Neural crest cell (in vitro differentiated cells): ENCODE results near the gene NDUFA9. TPM values are rescaled to one million over a fixed set of nuclear protein-coding genes. Genes with fewer than 3 reads are reported as not detected.

Source experiments
- DNase-seq: peaks from one replicate; pipeline ENCODE4 v3.0.0; 2021; ENCODE audit warnings: low read depth, mixed read lengths, low spot score
- H3K27ac Mint-ChIP-seq: one replicate; pipeline ENCODE4 v1.8.0; 2021; ENCODE audit warnings: mild to moderate bottlenecking, mixed read lengths; ENCODE audit not compliant: unreplicated experiment
- H3K27me3 Mint-ChIP-seq: 2 replicates; pipeline ENCODE4 v1.8.0; 2021; ENCODE audit warnings: low read depth, mild to moderate bottlenecking, mixed read lengths
- H3K36me3 Mint-ChIP-seq: 2 replicates; pipeline ENCODE4 v1.8.0; 2021; ENCODE audit warnings: low read depth, mild to moderate bottlenecking, mixed read lengths
- H3K4me1 Mint-ChIP-seq: 2 replicates; pipeline ENCODE4 v1.8.0; 2021; ENCODE audit warnings: mixed read lengths
- H3K4me3 Mint-ChIP-seq: one replicate; pipeline ENCODE4 v1.8.0; 2021; ENCODE audit warnings: mild to moderate bottlenecking, mixed read lengths
- H3K9me3 Mint-ChIP-seq: 2 replicates; pipeline ENCODE4 v1.8.0; 2021; ENCODE audit warnings: mixed read lengths
- total RNA-seq: library from RNA; stranded (reverse); gene quantifications from 2 replicates; pipeline ENCODE4 v1.2.1, GENCODE V29; 2021
- TF ChIP-seq, protein P1 (sequence below): fragments of 200-600 bp; sonication (generic); conservative IDR thresholded peaks from 2 replicates; pipeline ENCODE4 v1.5.0; 2021; ENCODE audit warnings: antibody characterized with exemption, mild to moderate bottlenecking

NDUFA9 gene
- total RNA-seq, 1 donor from 2014 or later, result 71.6 TPM

DNA sequence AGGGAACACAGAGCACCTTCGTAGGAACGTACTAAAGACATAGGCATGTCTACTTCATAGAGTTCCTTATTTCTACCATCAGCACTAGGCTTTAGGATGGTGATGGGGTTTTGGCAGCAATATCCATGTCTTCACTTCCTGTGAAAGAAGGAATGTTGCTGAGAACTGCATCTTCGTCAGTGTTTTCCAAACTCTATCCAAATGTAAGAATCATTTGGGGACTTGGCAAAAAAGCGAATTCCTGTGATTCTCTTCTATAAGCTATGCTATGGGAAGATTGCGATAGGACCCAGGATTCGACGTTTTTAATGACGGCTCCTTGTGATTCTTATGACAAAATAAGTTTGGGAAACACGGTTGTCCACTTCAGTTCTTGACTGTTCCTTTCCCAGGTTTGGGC is 39.8 kb upstream of the NDUFA9 start:
- no peak for DNase-seq
- Mint-ChIP-seq H3K9me3 (no peaks in the 10 kb centered on the region), H3K27me3 (peaks cover 4% of the 10 kb centered on the region), H3K27ac (no peak overlapping the region), H3K36me3 (peaks cover 4% of the 10 kb centered on the region), H3K4me1 (peaks cover 25% of the 10 kb centered on the region), H3K4me3 (no peak overlapping the region)
- TF ChIP-seq, protein P1, sequence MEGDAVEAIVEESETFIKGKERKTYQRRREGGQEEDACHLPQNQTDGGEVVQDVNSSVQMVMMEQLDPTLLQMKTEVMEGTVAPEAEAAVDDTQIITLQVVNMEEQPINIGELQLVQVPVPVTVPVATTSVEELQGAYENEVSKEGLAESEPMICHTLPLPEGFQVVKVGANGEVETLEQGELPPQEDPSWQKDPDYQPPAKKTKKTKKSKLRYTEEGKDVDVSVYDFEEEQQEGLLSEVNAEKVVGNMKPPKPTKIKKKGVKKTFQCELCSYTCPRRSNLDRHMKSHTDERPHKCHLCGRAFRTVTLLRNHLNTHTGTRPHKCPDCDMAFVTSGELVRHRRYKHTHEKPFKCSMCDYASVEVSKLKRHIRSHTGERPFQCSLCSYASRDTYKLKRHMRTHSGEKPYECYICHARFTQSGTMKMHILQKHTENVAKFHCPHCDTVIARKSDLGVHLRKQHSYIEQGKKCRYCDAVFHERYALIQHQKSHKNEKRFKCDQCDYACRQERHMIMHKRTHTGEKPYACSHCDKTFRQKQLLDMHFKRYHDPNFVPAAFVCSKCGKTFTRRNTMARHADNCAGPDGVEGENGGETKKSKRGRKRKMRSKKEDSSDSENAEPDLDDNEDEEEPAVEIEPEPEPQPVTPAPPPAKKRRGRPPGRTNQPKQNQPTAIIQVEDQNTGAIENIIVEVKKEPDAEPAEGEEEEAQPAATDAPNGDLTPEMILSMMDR, result no peak

DNA sequence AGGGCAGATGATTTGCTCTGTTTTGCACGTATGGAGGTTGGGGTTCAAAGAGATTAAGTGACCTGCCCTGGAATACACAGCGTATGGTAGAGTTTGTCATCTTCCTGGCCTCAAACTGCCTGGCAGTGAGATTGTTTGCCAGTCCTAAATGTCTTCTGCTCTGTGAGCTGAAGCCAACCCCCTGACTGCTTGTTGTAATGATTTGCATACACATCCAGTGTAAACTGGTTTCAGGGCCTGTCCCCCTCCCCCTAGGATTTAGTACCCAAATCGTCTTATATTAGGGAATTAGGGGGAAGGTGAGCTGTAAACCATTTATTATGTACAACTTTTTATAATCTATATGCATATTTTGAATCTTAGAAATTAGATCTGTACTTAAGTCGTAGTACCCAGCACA is 38.4 kb upstream of the NDUFA9 start:
- Mint-ChIP-seq H3K27me3 (no peaks in the 10 kb centered on the region), H3K9me3 (no peaks in the 10 kb centered on the region), H3K4me1 (peaks cover 16% of the 10 kb centered on the region), H3K4me3 (no peak overlapping the region), H3K36me3 (peaks cover 4% of the 10 kb centered on the region), H3K27ac (no peak overlapping the region)
- TF ChIP-seq, protein P1, result no peak
- DNase-seq, result no peak

GRCh38 chr12:4615667-4616066 is 33.2 kb upstream of the NDUFA9 start:
- H3K9me3 Mint-ChIP-seq, result no peaks in the 10 kb centered on the region
- H3K36me3 Mint-ChIP-seq, result no peaks in the 10 kb centered on the region
- no peak overlapping the region for H3K27ac Mint-ChIP-seq
- no peak overlapping the region for H3K4me3 Mint-ChIP-seq
- no peak for DNase-seq
- H3K4me1 Mint-ChIP-seq, result no peaks in the 10 kb centered on the region
- TF ChIP-seq, protein P1, result no peak
- H3K27me3 Mint-ChIP-seq, result no peaks in the 10 kb centered on the region

DNA sequence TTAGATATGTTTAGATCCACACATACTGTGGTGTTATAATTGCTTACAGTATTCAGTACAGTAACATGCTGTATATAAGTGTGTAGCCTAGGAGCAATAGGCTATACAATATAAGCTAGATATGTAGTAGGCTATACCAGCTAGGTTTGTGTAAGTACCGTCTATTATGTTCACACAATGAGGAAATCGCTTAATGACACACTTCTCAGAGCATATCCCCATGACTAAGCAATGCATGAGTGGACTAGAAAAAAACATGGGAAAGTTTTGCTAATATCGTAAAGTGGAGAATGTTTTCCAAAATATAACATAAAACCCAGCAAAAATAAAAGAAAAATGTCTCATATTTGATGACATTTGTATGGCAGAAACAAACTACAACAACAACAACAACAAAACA is 27.4 kb upstream of the NDUFA9 start:
- H3K4me1 Mint-ChIP-seq, result no peaks in the 10 kb centered on the region
- H3K27me3 Mint-ChIP-seq, result peaks cover 42% of the 10 kb centered on the region
- no peak overlapping the region for H3K4me3 Mint-ChIP-seq
- H3K27ac Mint-ChIP-seq, result no peak overlapping the region
- TF ChIP-seq, protein P1, result no peak
- peaks cover 2% of the 10 kb centered on the region for H3K9me3 Mint-ChIP-seq
- no peak for DNase-seq
- no peaks in the 10 kb centered on the region for H3K36me3 Mint-ChIP-seq

DNA sequence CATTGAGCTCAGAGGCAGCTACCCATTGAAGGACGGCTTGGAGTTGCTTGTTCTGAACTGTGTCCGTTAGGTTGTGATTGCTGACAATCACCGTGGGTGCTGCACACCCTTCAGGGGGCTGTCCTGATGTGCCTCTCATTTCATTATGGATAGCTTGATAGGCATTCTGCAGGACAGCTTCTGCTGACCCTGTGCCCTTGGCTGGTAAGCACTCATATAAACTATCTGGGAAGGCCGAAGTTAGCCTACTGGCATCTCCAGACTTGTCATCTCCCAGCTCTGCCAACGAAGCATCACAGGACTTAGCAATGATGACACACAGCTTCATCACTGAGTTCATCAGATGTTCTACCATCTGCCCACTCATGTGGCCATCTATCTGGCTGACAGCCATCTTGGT is 22.4 kb upstream of the NDUFA9 start:
- DNase-seq, result no peak
- H3K27ac Mint-ChIP-seq, result no peak overlapping the region
- no peaks in the 10 kb centered on the region for H3K36me3 Mint-ChIP-seq
- H3K27me3 Mint-ChIP-seq, result peaks cover 83% of the 10 kb centered on the region
- H3K4me1 Mint-ChIP-seq, result no peaks in the 10 kb centered on the region
- TF ChIP-seq, protein P1, result no peak
- H3K9me3 Mint-ChIP-seq, result peaks cover 2% of the 10 kb centered on the region
- H3K4me3 Mint-ChIP-seq, result no peak overlapping the region

DNA sequence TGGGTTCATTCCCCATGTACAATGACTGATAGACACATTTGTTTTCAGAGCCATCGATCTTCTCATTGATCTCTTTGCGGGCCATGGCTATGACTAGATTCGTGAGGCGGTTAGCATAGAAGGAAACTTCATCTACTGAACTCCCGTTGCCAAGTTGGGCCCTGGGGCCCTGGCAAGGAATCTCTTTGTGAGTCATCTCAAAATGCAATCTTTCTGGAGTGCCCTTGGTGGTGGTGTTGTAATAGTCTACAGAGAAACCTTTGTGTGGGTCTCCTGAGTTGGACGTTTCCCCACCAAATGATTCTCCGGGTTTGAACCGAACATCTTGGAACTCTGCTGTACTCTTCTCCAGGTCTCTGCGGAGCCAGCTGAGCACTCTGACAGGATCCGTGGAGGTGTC is 20.5 kb upstream of the NDUFA9 start:
- H3K36me3 Mint-ChIP-seq, result peaks cover 1% of the 10 kb centered on the region

More for the DNA sequence above, 20.5 kb upstream of the NDUFA9 start:
- peaks cover 1% of the 10 kb centered on the region for H3K9me3 Mint-ChIP-seq
- no peaks in the 10 kb centered on the region for H3K4me1 Mint-ChIP-seq
- TF ChIP-seq, protein P1, result no peak
- no peak for DNase-seq
- no peak overlapping the region for H3K27ac Mint-ChIP-seq
- peaks cover 72% of the 10 kb centered on the region for H3K27me3 Mint-ChIP-seq
- no peak overlapping the region for H3K4me3 Mint-ChIP-seq
